Calu3 (cell line): Measurements from ENCODE around the gene CERT1. TPM values are rescaled to one million over a fixed set of nuclear protein-coding genes. Genes with fewer than 3 reads are reported as not detected.

ENCODE experiments used
- BruUV-seq: library from RNA; stranded (reverse); fragments of 400-500 nt; replicated peaks from 2 replicates; lab custom pipeline; 2021; lab: Mats Ljungman, UMichigan
- CTCF ChIA-PET: fragments of 300-600 bp; sonication (Branson Sonifier 250); formaldehyde crosslinking; loops from one replicate; lab custom pipeline; 2022; ENCODE audit warnings: antibody characterized with exemption; lab: Charles Lee
- DNase-seq: peaks from one replicate; pipeline ENCODE4 v3.0.0; 2022
- H3K27ac Mint-ChIP-seq: one replicate; pipeline ENCODE4 v1.8.0; 2022; ENCODE audit warnings: mixed read lengths; ENCODE audit not compliant: unreplicated experiment
- H3K27me3 Mint-ChIP-seq: one replicate; pipeline ENCODE4 v1.8.0; 2022; ENCODE audit warnings: mixed read lengths; ENCODE audit not compliant: unreplicated experiment
- H3K36me3 Mint-ChIP-seq: one replicate; pipeline ENCODE4 v1.8.0; 2022; ENCODE audit warnings: mild to moderate bottlenecking, moderate library complexity, mixed read lengths; ENCODE audit not compliant: insufficient read depth, unreplicated experiment
- H3K4me1 Mint-ChIP-seq: one replicate; pipeline ENCODE4 v1.8.0; 2022; ENCODE audit warnings: mild to moderate bottlenecking, low read depth, mixed read lengths; ENCODE audit not compliant: unreplicated experiment
- H3K4me3 Mint-ChIP-seq: one replicate; pipeline ENCODE4 v1.8.0; 2022; ENCODE audit warnings: mild to moderate bottlenecking, low read depth, moderate library complexity, mixed read lengths; ENCODE audit not compliant: unreplicated experiment
- H3K9me3 Mint-ChIP-seq: one replicate; pipeline ENCODE4 v1.8.0; 2022; ENCODE audit warnings: low read depth, mixed read lengths; ENCODE audit not compliant: unreplicated experiment
- CTCF ChIP-seq: fragments of 200-600 bp; IDR thresholded peaks from one replicate; pipeline ENCODE4 v1.8.0; 2022; ENCODE audit warnings: antibody characterized with exemption; ENCODE audit not compliant: unreplicated experiment
- intact Hi-C: fragments of 100-400 bp; cut with micrococcal nuclease; formaldehyde crosslinking; loops from one replicate; pipeline ENCODE4 v1.10.0; 2022; ENCODE audit not compliant: unreplicated experiment
- total RNA-seq: library from RNA; stranded (reverse); gene quantifications from 2 replicates; pipeline ENCODE4 v1.2.3, GENCODE V29; 2022

Gene CERT1
- total RNA-seq, 1 experiment from 2014 or later = 63.4 TPM

DNA sequence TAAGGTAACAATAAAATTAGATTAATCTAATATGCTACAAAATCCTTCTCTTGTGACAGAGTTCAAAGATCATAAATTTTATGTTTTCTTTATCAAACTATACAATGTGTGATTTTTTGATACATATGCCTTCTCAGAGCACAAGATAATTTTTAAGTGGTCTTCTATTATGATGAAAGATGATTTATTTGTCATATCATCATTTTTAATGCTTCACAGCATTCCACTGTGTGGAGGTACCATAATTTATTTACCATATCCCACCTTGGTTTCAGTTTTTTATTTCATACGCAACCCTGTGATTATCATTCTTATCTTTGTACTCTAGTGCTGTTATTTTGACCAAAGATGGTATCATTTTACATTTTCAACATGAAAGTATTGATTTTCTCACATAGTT lies 41.9 kb upstream of the CERT1 start:
- CTCF ChIA-PET = interaction anchor here (0.6 kb wide), 1 partner anchor 30 kb away, joined by 3 read pairs; no protein-coding TSS in a partner anchor

GRCh38 chr5:75552764-75553163 lies 41.3 kb upstream of the CERT1 start:
- CTCF ChIA-PET = interaction anchor here (0.6 to 1.1 kb wide), 3 partner anchors 18 to 154 kb away, joined by 3 read pairs; no protein-coding TSS in a partner anchor
- Mint-ChIP-seq H3K27me3 (no peaks in the 10 kb centered on the region), H3K4me3 (no peak overlapping the region), H3K36me3 (peaks cover 6% of the 10 kb centered on the region), H3K27ac (no peak overlapping the region), H3K9me3 (no peaks in the 10 kb centered on the region), H3K4me1 (peaks cover 30% of the 10 kb centered on the region)
- no TSS peak for BruUV-seq
- intact Hi-C loops = no loop called here
- no peak for TF ChIP-seq CTCF
- no peak for DNase-seq

More for the DNA sequence above, 41.9 kb upstream of the CERT1 start:
- H3K4me1 Mint-ChIP-seq = peaks cover 30% of the 10 kb centered on the region
- H3K36me3 Mint-ChIP-seq = peaks cover 6% of the 10 kb centered on the region
- no peak overlapping the region for H3K27ac Mint-ChIP-seq
- intact Hi-C loops = no loop called here
- no TSS peak for BruUV-seq
- H3K27me3 Mint-ChIP-seq = no peaks in the 10 kb centered on the region
- TF ChIP-seq CTCF = no peak
- H3K4me3 Mint-ChIP-seq = no peak overlapping the region
- DNase-seq = no peak
- H3K9me3 Mint-ChIP-seq = no peaks in the 10 kb centered on the region

- Mint-ChIP-seq H3K27ac (no peak overlapping the region), H3K9me3 (no peaks in the 10 kb centered on the region)
Observed at GRCh38 chr5:75551471-75551870, 40.0 kb upstream of the CERT1 start.

DNA sequence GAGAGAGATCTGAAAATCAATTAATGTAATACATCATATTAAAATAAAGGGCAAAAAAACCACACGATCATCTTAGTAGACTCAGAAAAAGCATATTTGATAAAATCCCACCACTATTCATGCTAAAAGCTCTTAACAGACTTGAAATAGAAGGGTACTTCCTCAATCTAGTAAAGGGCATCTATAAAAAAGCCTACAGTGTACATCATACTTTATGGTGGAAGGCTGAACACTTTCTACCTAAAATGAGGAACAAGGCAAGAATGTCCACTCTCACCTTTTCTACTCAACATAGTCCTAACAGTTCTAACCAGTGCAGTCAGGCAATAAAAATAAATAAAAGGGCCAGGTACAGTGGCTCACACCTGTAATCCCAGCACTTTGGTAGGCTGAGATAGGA lies 39.2 kb upstream of the CERT1 start:
- BruUV-seq = no TSS peak
- DNase-seq = no peak
- CTCF ChIA-PET = no interaction called here

More at GRCh38 chr5:75551471-75551870, 40.0 kb upstream of the CERT1 start:
- peaks cover 30% of the 10 kb centered on the region for H3K4me1 Mint-ChIP-seq
- BruUV-seq = no TSS peak
- H3K4me3 Mint-ChIP-seq = no peak overlapping the region
- no peak for TF ChIP-seq CTCF
- no peaks in the 10 kb centered on the region for H3K27me3 Mint-ChIP-seq
- DNase-seq = no peak
- CTCF ChIA-PET = interaction anchor here (0.7 to 1.3 kb wide), 4 partner anchors 9 to 17 kb away, joined by 3 to 4 read pairs (median 3); no protein-coding TSS in a partner anchor
- intact Hi-C loops = no loop called here
- H3K36me3 Mint-ChIP-seq = peaks cover 6% of the 10 kb centered on the region

More for the DNA sequence above, 39.2 kb upstream of the CERT1 start:
- no peak for TF ChIP-seq CTCF
- Mint-ChIP-seq H3K4me3 (no peak overlapping the region), H3K27ac (no peak overlapping the region), H3K4me1 (peaks cover 30% of the 10 kb centered on the region), H3K9me3 (no peaks in the 10 kb centered on the region), H3K36me3 (peaks cover 6% of the 10 kb centered on the region), H3K27me3 (no peaks in the 10 kb centered on the region)
- intact Hi-C loops = no loop called here
